CD4-positive, alpha-beta T cell treated with Interleukin-4 for 4 hours (primary cell): ENCODE results near the gene PTPRN2.
"Not testable (repeated sequence)": the region's sequence is repeated elsewhere in the genome, so short reads cannot be mapped to it uniquely, and the experiment has no call there.

Experiments
- DNase-seq: peaks from one replicate; pipeline ENCODE4 v3.0.0-alpha.2; 2020

The PTPRN2 gene

GRCh38 chr7:158396301-158396905, 191.2 kb downstream of the PTPRN2 start:
- no peak for DNase-seq

DNA sequence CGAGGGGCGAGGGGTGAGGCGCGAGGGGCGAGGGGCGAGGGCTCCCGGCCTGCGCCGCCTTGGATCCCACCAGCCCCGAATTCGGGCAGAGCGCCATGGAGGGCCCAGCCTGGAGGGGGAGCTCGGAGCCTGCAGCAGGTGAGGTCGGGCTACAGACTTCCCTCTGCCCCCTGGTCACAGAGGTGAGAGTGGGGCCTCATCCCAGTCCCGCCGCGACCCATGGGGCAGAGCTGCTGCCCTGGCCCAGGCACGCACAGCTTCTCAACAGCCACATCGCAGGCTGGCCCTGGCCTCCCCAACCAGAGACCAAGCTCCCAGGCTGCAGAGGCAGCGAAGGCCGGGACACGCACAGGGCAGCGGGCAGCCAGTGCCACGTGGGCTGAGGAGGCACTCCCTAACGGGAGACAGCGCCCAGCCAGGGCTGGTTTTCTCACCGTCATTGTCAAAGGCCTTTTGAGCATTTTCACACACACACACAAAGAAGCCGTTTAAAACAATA, 191.8 kb downstream of the PTPRN2 start:
- DNase-seq, result no peak

DNA sequence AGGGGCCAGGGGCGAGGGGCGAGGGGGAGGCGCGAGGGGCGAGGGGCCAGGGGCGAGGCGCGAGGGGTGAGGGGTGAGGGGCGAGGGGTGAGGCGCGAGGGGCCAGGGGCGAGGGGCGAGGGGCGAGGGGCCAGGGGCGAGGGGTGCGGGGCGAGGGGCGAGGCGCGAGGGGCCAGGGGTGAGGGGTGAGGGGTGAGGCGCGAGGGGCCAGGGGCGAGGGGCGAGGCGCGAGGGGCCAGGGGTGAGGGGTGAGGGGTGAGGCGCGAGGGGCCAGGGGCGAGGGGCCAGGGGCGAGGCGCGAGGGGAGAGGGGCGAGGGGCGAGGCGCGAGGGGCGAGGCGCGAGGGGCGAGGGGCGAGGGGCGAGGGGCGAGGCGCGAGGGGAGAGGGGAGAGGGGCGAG, 192.3 kb downstream of the PTPRN2 start:
- DNase-seq, result no peak

DNA sequence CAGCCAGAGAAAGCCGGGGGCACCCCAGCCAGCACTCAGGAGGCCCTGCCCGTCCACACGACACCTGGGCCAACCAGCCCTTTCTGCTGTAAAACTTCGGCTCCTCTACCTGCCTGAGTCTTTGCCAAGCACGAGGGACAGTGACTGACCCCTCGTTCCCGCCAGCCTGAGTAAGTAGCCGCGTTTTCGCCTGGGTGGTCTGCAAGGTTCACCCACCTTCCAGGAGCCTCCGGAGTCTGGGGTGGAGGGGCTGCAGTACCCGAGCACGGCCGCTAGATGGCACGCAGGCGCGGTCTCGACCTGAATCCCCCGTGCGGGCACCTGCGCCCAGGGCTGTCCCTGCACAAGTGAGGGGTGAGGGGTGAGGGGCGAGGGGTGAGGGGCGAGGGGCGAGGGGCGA, 192.7 kb downstream of the PTPRN2 start:
- DNase-seq, result no peak

GRCh38 chr7:158393926-158394625, 193.5 kb downstream of the PTPRN2 start:
- no peak for DNase-seq

GRCh38 chr7:158392251-158392650, 195.4 kb downstream of the PTPRN2 start:
- DNase-seq, result no peak

GRCh38 chr7:158391541-158391940, 196.1 kb downstream of the PTPRN2 start:
- no peak for DNase-seq

- DNase-seq, result no peak
Measured at GRCh38 chr7:158391141-158391540, 196.5 kb downstream of the PTPRN2 start.

- DNase-seq, result no peak
Measured at GRCh38 chr7:158390460-158390859, 197.2 kb downstream of the PTPRN2 start.

- DNase-seq, result no peak
Measured at GRCh38 chr7:158389514-158390425, 197.9 kb downstream of the PTPRN2 start.

GRCh38 chr7:158388928-158389327, 198.7 kb downstream of the PTPRN2 start:
- DNase-seq, result no peak

DNA sequence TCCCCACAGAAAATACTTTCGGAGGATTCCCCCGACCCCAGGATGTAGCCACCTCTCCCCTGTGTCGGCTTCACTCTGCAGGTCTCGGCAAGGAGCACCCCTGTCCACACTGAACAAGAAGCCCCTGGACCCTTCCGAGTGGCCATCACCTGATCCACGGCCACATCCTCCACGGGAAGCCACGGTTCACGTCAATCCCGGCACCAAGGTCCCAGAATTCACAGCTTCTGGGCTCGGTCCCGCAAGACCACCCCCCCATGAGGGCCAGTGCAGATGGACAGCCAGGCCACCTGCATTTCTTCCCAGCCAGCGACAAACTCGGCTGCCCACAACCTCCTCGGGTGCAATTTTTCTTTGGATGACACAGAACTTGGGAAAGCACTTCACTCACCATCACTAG, 199.6 kb downstream of the PTPRN2 start:
- no peak for DNase-seq

- no peak for DNase-seq
Measured at GRCh38 chr7:158387546-158387891, 200.1 kb downstream of the PTPRN2 start.

DNA sequence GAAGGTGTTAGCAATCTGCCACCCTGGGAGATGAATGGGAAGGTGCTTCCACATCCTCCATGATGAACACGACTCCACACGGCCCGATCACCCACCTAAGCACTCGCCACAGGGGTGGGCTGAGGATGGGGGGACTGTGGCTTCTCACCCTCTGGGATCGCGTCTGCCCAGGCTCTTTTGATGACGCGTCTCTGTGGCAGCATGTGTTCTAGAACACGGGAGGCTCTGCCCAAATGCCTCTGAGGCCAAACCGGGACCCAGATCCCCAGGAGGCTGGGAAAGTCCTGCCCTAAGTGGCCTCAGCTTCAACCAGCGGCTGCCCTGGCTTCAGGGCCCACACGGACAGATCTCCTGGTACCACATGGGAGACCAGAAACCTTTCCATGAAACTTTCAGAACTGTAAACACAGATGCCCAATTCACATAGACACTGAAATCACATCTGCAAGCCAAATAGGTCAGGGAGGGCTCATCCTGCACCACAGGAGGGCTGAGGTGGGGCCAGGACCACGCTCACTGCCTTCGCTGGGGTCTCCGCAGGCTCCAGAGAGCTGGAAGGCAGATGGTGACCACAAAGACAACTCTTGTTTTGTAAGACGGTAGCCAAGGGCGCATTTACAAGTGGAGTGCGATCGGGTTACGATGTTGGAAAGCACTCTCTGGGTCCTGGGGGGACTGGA, 200.6 kb downstream of the PTPRN2 start:
- DNase-seq, result no peak

GRCh38 chr7:158386355-158386618, 201.3 kb downstream of the PTPRN2 start:
- DNase-seq, result no peak

DNA sequence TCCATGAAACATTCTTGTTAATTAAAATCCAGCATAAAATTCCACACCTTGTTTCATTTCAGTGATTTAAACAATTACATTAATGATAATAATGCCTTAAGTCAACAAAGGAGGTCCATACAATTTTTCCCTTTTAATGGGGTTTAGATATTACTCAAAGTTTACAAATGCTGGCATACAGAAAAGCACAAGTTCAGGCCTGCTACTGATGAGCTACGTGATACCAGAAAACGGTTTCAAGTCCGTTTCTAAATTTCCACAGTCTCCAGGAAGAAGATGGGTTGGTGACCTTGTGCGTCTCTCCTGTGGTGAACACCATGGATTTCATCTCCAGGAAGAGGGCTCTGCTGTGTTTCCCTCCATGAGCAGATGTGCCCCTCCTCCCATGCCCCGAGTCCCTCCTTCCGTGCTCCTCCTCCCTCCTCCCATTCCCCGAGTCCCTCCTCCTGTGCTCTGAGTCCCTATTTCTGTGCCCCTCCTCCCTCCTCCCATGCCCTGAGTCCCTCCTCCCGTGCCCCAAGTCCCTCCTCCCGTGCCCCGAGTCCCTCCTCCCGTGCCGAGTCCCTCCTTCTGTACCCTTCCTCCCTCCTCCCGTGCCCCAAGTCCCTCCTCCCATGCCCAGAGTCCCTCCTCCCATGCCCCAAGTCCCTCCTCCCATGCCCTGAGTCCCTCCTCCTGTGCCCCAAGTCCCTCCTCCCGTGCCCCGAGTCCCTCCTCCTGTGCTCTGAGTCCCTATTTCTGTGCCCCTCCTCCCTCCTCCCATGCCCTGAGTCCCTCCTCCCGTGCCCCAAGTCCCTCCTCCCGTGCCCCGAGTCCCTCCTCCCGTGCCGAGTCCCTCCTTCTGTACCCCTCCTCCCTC, 201.9 kb downstream of the PTPRN2 start:
- not testable (repeated sequence) for DNase-seq

GRCh38 chr7:158384746-158385145, 202.9 kb downstream of the PTPRN2 start:
- DNase-seq, result no peak

GRCh38 chr7:158383665-158384064, 204.0 kb downstream of the PTPRN2 start:
- DNase-seq, result no peak

- DNase-seq, result no peak
Measured at GRCh38 chr7:158382363-158383254, 205.0 kb downstream of the PTPRN2 start.

GRCh38 chr7:158381956-158382355, 205.7 kb downstream of the PTPRN2 start:
- no peak for DNase-seq

GRCh38 chr7:158378978-158379377, 208.6 kb downstream of the PTPRN2 start:
- DNase-seq, result no peak
